Body of pancreas (tissue), 4 donors: ENCODE data around the gene FAM177A1. TPM values are rescaled to one million over a fixed set of nuclear protein-coding genes. Genes with fewer than 3 reads are reported as not detected.

ENCODE experiments used
- ATAC-seq: fragments of 150-250 bp; one replicate; pipeline ENCODE4 v1.9.1; 2016
- DNase-seq, 4 donors: peaks; one replicate each; pipeline ENCODE4 v3.0.0-alpha.2; 2019
- H3K27ac ChIP-seq, 4 donors: fragments of 200-600 bp; sonication (generic); 1 replicate in 3 of 4; 2 replicates in 1 of 4; pipeline versions ENCODE4 v1.5.1 to v1.6.1; 2016 to 2019; ENCODE audit warnings: mild to moderate bottlenecking in 1 of 4, mixed read lengths in 1 of 4, moderate library complexity in 1 of 4
- H3K27me3 ChIP-seq, 2 donors: fragments of 200-600 bp; sonication (generic); one replicate each; pipeline ENCODE4 v1.6.0; 2016; ENCODE audit warnings: mild to moderate bottlenecking in 1 of 2
- H3K36me3 ChIP-seq, 2 donors: fragments of 200-600 bp; sonication (generic); replicated peaks in 1 of 2; 2 replicates each; pipeline ENCODE4 v1.5.1; 2016; ENCODE audit warnings: low read depth in 2 of 2; ENCODE audit not compliant: insufficient read depth in 1 of 2
- H3K4me1 ChIP-seq: fragments of 200-600 bp; sonication (generic); one replicate; pipeline ENCODE4 v1.6.0; 2016
- H3K4me3 ChIP-seq, 2 donors: fragments of 200-600 bp; sonication (generic); 1 replicate in 1 of 2; 2 replicates in 1 of 2; pipeline ENCODE4 v1.5.1; 2016 to 2019
- H3K9me3 ChIP-seq, 3 donors: fragments of 200-600 bp; sonication (generic); 1 replicate in 2 of 3; 2 replicates in 1 of 3; pipeline ENCODE4 v1.5.1; 2016
- CTCF ChIP-seq, 7 experiments: fragments of 450-650 bp in 4 of 7; fragments of 200-600 bp in 3 of 7; sonication (generic) in 3 of 7; IDR thresholded peaks; one replicate each; pipeline ENCODE4 v1.5.1; 2016 to 2019; ENCODE audit warnings: antibody characterized with exemption in 7 of 7
- POLR2A ChIP-seq, 3 donors: fragments of 450-650 bp; IDR thresholded peaks; one replicate each; pipeline ENCODE4 v1.6.1; 2016; ENCODE audit warnings: antibody characterized with exemption in 3 of 3, mild to moderate bottlenecking in 2 of 3
- WGBS, 2 donors: methylation state at CpG; one replicate each; pipeline ENCODE4 v1.1.5; 2017; 5-methylcytosine and 5-hydroxymethylcytosine counted together
- intact Hi-C: fragments of 100-400 bp; cut with DNase I; formaldehyde crosslinking; loops from one replicate; pipeline ENCODE4 v1.15.1; 2023
- total RNA-seq, 2 donors: library from RNA; depleted of rRNA; stranded (reverse); fragments of >200 nt; gene quantifications; one replicate each; pipeline ENCODE4 v1.1.0, GENCODE V29; 2016

FAM177A1 gene
- total RNA-seq, 2 donors from 2014 or later: 11.5 to 22.3 TPM

DNA sequence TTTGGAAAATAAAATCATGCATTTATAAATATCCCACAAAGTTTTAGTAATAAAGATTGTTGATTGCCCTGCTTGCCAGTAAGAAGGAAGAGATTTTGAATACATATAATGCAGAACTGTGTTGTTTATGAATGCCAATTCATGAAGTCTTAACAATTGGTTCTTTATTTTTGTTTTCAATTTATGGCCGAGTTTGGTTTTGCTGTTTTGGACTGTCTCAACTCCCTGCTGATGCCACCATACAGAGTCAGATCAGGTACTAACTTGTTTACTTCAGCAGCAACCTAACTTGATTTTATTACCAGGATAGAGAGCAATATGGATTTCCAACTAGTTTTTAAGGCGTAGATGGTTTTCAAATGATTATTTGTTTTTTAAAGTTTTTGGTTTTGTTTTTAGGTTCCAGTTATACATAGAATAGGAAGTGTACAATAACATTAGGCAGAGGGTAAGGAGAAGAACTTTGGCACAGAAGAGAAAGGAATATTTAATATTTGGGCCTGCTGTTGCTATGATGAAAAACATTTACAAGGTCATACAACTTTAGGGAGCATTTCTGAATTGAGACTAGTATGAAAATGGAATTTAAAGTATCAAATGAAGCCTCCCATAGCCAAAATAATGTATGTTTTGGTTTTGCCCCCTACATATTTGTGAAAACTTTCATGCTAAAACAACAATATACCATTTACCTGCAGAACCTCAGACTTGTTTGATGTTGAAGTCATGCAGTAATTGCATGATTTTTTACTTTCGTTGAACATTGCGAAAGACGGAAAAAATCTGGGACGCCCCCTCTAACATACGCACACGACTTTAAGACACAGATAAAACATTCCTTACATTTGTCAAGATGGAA is 904 bp upstream of the FAM177A1 start:
- intact Hi-C loops: no loop called here

GRCh38 chr14:35045798-35046047 is 349 bp upstream of the FAM177A1 start:
- peak overlapping the region; percentile 91 to 96 (median 96) for H3K27ac ChIP-seq
- intact Hi-C loops: no loop called here
- peak overlapping the region; percentile 11 to 26 for H3K4me3 ChIP-seq
- 0% methylated on average over 6 of the region's 6 CpGs for WGBS, 2 donors
- DNase-seq (no peak), ATAC-seq (no peak)
- H3K4me1 ChIP-seq: peaks cover 22% of the 10 kb centered on the region
- TF ChIP-seq CTCF (IDR thresholded peaks at IDR 0.05) (no peak), POLR2A (IDR thresholded peaks at IDR 0.05) (no peak)
- no peaks in the 10 kb centered on the region for H3K36me3 ChIP-seq
- no peaks in the 10 kb centered on the region for H3K27me3 ChIP-seq
- no peaks in the 10 kb centered on the region for H3K9me3 ChIP-seq

More for the DNA sequence above, 904 bp upstream of the FAM177A1 start:
- Histone ChIP-seq H3K4me1 (peaks cover 18% of the 10 kb centered on the region), H3K27ac (peak overlapping the region; percentile 91 to 96 (median 96)), H3K27me3 (no peaks in the 10 kb centered on the region), H3K4me3 (peak overlapping the region; percentile 11 to 26), H3K36me3 (no peaks in the 10 kb centered on the region), H3K9me3 (no peaks in the 10 kb centered on the region)
- DNase-seq: peak in 1 of 4 donors; percentile 11
- 8 to 10% methylated on average over 8 of the region's 8 CpGs for WGBS, 2 donors
- ATAC-seq: no peak
- no peak for TF ChIP-seq CTCF (IDR thresholded peaks at IDR 0.05)
- TF ChIP-seq POLR2A (IDR thresholded peaks at IDR 0.05): no peak

DNA sequence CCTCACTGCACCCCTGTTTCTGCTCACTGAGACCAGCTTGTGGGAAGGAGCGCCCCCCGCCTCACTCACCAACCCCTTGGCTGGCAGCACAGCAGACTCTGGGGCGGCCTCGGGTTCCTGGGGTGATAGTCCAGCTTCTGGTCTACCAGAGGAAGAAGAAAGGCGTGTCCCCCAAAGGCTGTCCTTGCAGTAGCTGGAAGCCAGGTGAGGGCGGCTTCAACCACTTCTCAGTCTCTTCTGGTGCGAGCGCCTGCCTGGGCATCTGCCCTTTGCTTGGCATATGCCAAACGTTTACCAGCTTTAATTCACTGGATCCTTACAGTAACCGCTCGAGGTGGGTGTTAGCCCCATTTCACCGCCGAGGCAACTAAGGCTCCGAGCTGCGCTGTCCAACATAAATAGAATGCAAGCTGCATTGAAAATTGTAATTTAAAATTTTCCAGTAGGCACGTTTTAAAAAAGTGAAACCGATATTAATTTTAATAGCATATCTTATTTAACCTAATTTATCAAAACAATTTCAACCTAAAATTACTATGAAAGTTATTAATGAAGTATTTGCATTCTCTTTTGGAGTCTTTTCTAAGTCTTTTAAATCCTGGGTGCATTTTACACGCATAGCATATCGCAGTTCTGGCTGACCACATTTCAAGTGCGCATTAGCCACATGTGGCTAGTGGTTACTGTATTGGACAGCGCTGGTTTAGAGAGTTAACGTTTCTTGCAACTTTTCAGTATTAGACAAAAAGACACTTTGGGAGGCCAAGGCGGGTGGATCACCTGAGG is 872 bp downstream of the FAM177A1 start:
- Histone ChIP-seq H3K27ac (peak overlapping the region; percentile 91 to 96 (median 96)), H3K27me3 (no peaks in the 10 kb centered on the region), H3K36me3 (no peaks in the 10 kb centered on the region), H3K4me3 (peak overlapping the region; percentile 40 to 68), H3K4me1 (peaks cover 23% of the 10 kb centered on the region), H3K9me3 (no peaks in the 10 kb centered on the region)
- intact Hi-C loops: no loop called here
- WGBS, 2 donors: 16 to 17% methylated on average over 21 to 23 of the region's 23 CpGs
- ATAC-seq: peak; percentile 15
- no peak for TF ChIP-seq POLR2A (IDR thresholded peaks at IDR 0.05)
- peak in 2 of 7 experiments; percentile 25 to 33 for TF ChIP-seq CTCF (IDR thresholded peaks at IDR 0.05)
- DNase-seq: peak; percentile 53 to 65 (median 60)

DNA sequence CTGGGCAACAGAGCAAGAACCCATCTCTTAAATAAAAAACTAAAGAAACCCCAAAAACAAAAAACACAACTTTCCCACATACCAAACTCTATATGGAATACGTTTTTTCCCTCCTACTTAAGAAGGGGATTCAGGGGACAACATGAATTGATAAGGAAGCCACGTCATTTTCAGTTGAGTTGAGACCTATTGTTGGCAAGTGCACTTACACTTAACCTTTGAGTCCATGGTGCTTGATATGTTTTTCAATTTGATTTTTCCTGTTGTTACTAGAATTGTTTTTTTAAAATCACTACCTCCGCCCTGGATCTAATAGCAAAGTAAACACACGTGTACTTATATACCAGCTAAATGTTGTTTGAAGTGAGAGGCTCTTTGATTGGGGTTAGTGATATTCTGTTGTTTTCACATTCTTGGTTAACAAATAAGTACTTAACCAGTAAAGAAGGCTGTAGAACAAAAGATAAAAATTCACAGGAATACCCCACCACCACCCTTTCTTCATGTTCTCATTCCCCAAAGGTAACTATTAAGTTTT is 2.0 kb downstream of the FAM177A1 start:
- H3K4me1 ChIP-seq: peaks cover 23% of the 10 kb centered on the region
- no peak overlapping the region for H3K27ac ChIP-seq
- TF ChIP-seq CTCF (IDR thresholded peaks at IDR 0.05): no peak
- no peak for TF ChIP-seq POLR2A (IDR thresholded peaks at IDR 0.05)
- no peak for ATAC-seq
- no peaks in the 10 kb centered on the region for H3K27me3 ChIP-seq
- no peaks in the 10 kb centered on the region for H3K36me3 ChIP-seq
- intact Hi-C loops: no loop called here
- no peaks in the 10 kb centered on the region for H3K9me3 ChIP-seq
- no peak for DNase-seq
- H3K4me3 ChIP-seq: no peak overlapping the region
- WGBS, 2 donors: 29 to 43% methylated on average over 4 of the region's 4 CpGs
